Fibroblast of lung (primary cell): ENCODE data around the gene ASCC3. TPM values are rescaled to one million over a fixed set of nuclear protein-coding genes. Genes with fewer than 3 reads are reported as not detected.

ENCODE experiments used
- DNase-seq, 2 donors: peaks; one replicate each; pipeline versions ENCODE4 v3.0.0 to v3.0.0-alpha.2; 2010; ENCODE audit warnings: low read depth in 2 of 2
- H2AFZ ChIP-seq: 2 replicates; pipeline ENCODE4 v1.5.1; 2012; ENCODE audit warnings: low read length, control low read depth, inconsistent platforms
- H3K27ac ChIP-seq: 2 replicates; pipeline ENCODE4 v1.5.1; 2011; ENCODE audit warnings: low read length, control low read depth; ENCODE audit not compliant: insufficient read depth
- H3K27me3 ChIP-seq: 2 replicates; pipeline ENCODE4 v1.5.1; 2011; ENCODE audit warnings: mild to moderate bottlenecking, low read length; ENCODE audit not compliant: control insufficient read depth, insufficient read depth
- H3K36me3 ChIP-seq: 2 replicates; pipeline ENCODE4 v1.5.1; 2011; ENCODE audit warnings: low read length; ENCODE audit not compliant: control insufficient read depth, insufficient read depth
- H3K4me1 ChIP-seq: 2 replicates; pipeline ENCODE4 v1.5.1; 2011; ENCODE audit warnings: low read length; ENCODE audit not compliant: control insufficient read depth, insufficient read depth; ENCODE audit errors: extremely low read depth
- H3K4me2 ChIP-seq: 2 replicates; pipeline ENCODE4 v1.5.1; 2011; ENCODE audit warnings: low read length, control low read depth; ENCODE audit not compliant: insufficient read depth; ENCODE audit errors: extremely low read depth
- H3K4me3 ChIP-seq, 4 experiments: fragments of 200-600 bp in 1 of 4; sonication (generic) in 1 of 4; replicated peaks in 1 of 4; 2 replicates each; pipeline ENCODE4 v1.5.1; 2011 to 2016; ENCODE audit warnings: low read length in 4 of 4, low read depth in 3 of 4, mild to moderate bottlenecking in 3 of 4, control low read depth in 2 of 4, inconsistent platforms in 1 of 4, mixed read lengths in 1 of 4; ENCODE audit not compliant: insufficient read depth in 1 of 4; ENCODE audit errors: control extremely low read depth in 1 of 4
- H3K79me2 ChIP-seq: 2 replicates; pipeline ENCODE4 v1.5.1; 2012; ENCODE audit warnings: mild to moderate bottlenecking, low read length, inconsistent platforms; ENCODE audit not compliant: control insufficient read depth, insufficient read depth
- H3K9ac ChIP-seq: 2 replicates; pipeline ENCODE4 v1.5.1; 2011; ENCODE audit warnings: mild to moderate bottlenecking, low read length, control low read depth; ENCODE audit not compliant: insufficient read depth
- H3K9me3 ChIP-seq: 2 replicates; pipeline ENCODE4 v1.5.1; 2012; ENCODE audit warnings: low read depth, low read length; ENCODE audit not compliant: control insufficient read depth, insufficient read depth
- H4K20me1 ChIP-seq: 2 replicates; pipeline ENCODE4 v1.5.1; 2011; ENCODE audit warnings: low read length; ENCODE audit not compliant: control insufficient read depth, insufficient read depth; ENCODE audit errors: extremely low read depth
- CTCF ChIP-seq, 2 donors: IDR thresholded peaks in 1 of 2; conservative IDR thresholded peaks in 1 of 2; 1 replicate in 1 of 2; 2 replicates in 1 of 2; pipeline ENCODE4 v1.5.1; 2011 to 2012; ENCODE audit warnings: low read length in 2 of 2, control low read depth in 1 of 2, inconsistent platforms in 1 of 2, low read depth in 1 of 2, mild to moderate bottlenecking in 1 of 2
- EZH2 ChIP-seq: IDR thresholded peaks from 2 replicates; pipeline ENCODE4 v1.5.1; 2012; ENCODE audit warnings: low read length, control low read depth, mild to moderate bottlenecking; ENCODE audit errors: missing control alignments
- polyA plus RNA-seq, 2 donors: library from polyadenylated mRNA; depleted of rRNA in 1 of 2; stranded (reverse) in 1 of 2; unstranded in 1 of 2; fragments of >200 nt; gene quantifications; 2 replicates each; pipeline ENCODE4 v1.2.1, GENCODE V29; 2011 to 2012; ENCODE audit warnings: missing spikeins in 1 of 2
- total RNA-seq: library from RNA; depleted of rRNA; stranded (reverse); fragments of >200 nt; gene quantifications from 2 replicates; pipeline ENCODE4 v1.2.1, GENCODE V29; 2014

Gene ASCC3
- total and polyA plus RNA-seq, 2 donors (not counting 1 experiment from before 2014, with no cell fraction given), result 36.2 to 75.3 TPM

- Histone ChIP-seq H3K36me3 (no peaks in the 10 kb centered on the region), H3K9ac (no peak overlapping the region), H3K4me2 (no peak overlapping the region), H3K4me3 (no peak overlapping the region), H3K27me3 (no peaks in the 10 kb centered on the region), H3K79me2 (no peaks in the 10 kb centered on the region), H3K9me3 (no peaks in the 10 kb centered on the region), H3K27ac (no peak overlapping the region), H2AFZ (no peak overlapping the region), H3K4me1 (no peaks in the 10 kb centered on the region), H4K20me1 (no peaks in the 10 kb centered on the region)
- TF ChIP-seq EZH2, result no peak
- no peak for TF ChIP-seq CTCF (conservative IDR thresholded peaks at IDR 0.05 in 1 of 2, IDR thresholded peaks at IDR 0.05 in 1 of 2; ENCODE audit: low read depth in 1 of 2, low read length in 2 of 2)
- DNase-seq, result no peak
Measured at GRCh38 chr6:100577425-100577824, 303.7 kb downstream of the ASCC3 start.

GRCh38 chr6:100575921-100576320 is 305.2 kb downstream of the ASCC3 start:
- no peaks in the 10 kb centered on the region for H3K9me3 ChIP-seq
- TF ChIP-seq EZH2, result no peak
- TF ChIP-seq CTCF (conservative IDR thresholded peaks at IDR 0.05 in 1 of 2, IDR thresholded peaks at IDR 0.05 in 1 of 2; ENCODE audit: low read depth in 1 of 2, low read length in 2 of 2), result no peak
- no peak overlapping the region for H3K27ac ChIP-seq
- no peak overlapping the region for H3K4me2 ChIP-seq
- H3K9ac ChIP-seq, result no peak overlapping the region
- no peaks in the 10 kb centered on the region for H4K20me1 ChIP-seq
- no peak overlapping the region for H3K4me3 ChIP-seq
- H3K36me3 ChIP-seq, result no peaks in the 10 kb centered on the region
- no peaks in the 10 kb centered on the region for H3K79me2 ChIP-seq
- H3K27me3 ChIP-seq, result no peaks in the 10 kb centered on the region
- no peak overlapping the region for H2AFZ ChIP-seq
- no peak for DNase-seq
- no peaks in the 10 kb centered on the region for H3K4me1 ChIP-seq

DNA sequence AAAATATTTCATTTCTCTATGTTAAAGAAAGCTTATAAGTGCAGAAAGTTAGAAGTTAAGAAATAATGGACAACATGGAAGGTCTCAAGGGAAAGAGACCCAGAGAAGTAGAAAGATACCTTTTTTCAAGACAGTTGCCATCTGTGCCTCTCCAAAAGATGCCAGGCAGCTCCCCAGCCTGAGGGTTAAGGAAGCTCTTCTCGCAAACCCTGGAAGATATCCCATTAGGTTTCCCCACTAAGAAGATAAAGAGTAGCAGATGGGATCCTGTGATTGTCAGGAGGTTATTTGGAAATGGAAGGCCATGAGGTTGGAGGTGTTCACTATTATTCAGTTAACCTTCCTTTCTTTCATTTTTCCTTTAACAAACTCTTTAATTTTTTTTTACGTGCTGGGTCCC is 306.3 kb downstream of the ASCC3 start:
- Histone ChIP-seq H3K79me2 (no peaks in the 10 kb centered on the region), H3K4me3 (no peak overlapping the region), H3K27me3 (no peaks in the 10 kb centered on the region), H3K4me1 (no peaks in the 10 kb centered on the region), H3K27ac (no peak overlapping the region), H3K4me2 (no peak overlapping the region), H4K20me1 (no peaks in the 10 kb centered on the region), H2AFZ (no peak overlapping the region), H3K36me3 (no peaks in the 10 kb centered on the region), H3K9ac (no peak overlapping the region), H3K9me3 (no peaks in the 10 kb centered on the region)
- no peak for TF ChIP-seq EZH2
- no peak for TF ChIP-seq CTCF (conservative IDR thresholded peaks at IDR 0.05 in 1 of 2, IDR thresholded peaks at IDR 0.05 in 1 of 2; ENCODE audit: low read depth in 1 of 2, low read length in 2 of 2)
- no peak for DNase-seq
